Fibroblast of peridontal ligament (primary cell): ENCODE results near the gene KCNK18.
A peak's percentile ranks its signal among the peaks of the same experiment; 100 is the strongest.
"Not testable (repeated sequence)": the region's sequence is repeated elsewhere in the genome, so short reads cannot be mapped to it uniquely, and the experiment has no call there.

Source experiments
- DNase-seq: peaks from one replicate; pipeline ENCODE4 v3.0.0-alpha.2; 2010; ENCODE audit errors: extremely low read depth

The KCNK18 gene

DNA sequence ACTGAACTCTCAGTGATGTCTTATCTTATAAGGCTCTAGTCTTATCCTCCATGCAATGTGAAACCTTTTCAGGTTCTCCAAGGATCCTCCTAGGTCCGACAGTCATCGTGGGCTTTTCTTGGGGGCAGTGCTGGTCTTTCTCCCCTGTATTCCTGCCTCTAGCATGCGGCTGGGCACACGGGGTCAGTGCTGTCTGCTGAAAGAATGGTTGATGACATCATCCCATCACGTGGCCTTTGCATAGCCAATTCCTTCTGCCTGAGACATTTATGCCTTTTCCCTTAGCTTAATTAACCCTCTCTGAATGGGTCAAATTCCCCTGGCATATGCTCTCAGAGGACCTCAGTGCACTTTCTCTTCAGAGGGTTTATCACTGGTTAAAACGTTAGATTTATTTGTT, 27.0 kb upstream of the KCNK18 start:
- DNase-seq: no peak

DNA sequence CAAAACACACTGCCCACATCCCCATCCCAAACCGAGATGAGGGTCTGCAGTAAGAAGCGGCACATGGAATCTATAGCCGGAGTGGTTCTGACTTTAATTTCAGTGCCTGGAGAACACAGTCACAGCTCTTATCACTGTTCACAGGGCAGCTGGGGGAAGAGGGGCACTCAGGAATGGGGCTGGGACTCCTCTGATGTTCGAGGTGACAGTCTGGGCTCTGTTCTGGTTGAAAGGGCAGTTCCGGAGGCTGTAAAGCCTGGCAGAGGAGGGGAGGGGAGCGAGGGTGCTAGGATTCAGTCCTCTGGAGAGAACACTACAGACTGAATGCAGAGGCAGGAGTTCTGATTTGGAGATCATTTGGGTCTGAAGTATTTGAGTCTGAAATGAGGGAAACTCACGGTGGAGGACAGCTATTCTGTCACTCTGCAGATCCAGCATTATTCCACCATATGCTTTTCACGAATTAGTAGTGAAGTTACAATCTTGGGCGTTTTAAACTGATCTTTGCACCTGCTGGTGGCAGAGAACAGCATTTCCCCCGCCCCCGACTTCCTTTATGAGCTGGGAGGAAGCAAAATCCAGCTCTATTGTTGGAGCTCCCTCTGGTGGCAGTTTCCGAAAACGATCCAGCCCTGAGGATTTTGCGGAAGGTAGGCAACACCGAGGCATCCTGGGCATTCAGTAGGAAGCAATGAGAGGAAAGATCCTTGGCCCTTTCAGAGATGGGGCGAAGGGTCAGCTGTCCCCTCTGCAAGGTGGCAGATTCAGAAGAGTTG, 22.7 kb upstream of the KCNK18 start:
- DNase-seq: peak; percentile 73

DNA sequence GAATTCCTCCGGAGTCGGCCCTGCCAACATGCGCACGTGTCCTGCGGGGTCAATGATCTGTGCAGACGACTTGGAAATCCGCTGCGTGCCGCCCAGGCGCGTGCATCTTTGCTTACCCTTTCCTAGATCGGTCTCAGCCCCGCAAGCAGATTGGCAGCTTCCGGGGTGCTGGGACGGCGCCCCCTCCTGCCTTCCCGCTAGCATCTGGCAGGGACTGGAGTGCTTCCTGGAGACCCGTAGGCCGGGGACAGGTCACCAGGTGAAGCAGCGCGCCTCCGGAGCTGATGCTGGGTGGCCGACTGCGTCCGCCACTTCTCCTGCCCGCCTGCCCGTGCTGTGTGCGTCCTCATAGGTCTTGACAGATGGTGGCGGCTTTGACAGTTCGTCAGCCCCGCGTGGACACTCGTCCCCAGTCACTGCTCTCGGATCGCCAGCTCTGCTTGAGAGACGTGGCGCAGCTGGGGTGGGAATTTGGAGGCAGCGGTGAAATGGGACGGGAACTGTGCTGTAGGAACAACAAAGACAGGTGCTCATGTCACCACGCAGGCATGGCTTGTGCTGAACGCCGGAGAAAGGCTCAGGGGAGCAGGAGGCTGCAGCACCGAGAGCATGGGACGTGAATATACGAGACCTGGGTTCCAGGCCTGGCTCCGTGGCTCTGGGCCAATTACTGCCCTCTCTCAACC, 21.9 kb upstream of the KCNK18 start:
- no peak for DNase-seq

DNA sequence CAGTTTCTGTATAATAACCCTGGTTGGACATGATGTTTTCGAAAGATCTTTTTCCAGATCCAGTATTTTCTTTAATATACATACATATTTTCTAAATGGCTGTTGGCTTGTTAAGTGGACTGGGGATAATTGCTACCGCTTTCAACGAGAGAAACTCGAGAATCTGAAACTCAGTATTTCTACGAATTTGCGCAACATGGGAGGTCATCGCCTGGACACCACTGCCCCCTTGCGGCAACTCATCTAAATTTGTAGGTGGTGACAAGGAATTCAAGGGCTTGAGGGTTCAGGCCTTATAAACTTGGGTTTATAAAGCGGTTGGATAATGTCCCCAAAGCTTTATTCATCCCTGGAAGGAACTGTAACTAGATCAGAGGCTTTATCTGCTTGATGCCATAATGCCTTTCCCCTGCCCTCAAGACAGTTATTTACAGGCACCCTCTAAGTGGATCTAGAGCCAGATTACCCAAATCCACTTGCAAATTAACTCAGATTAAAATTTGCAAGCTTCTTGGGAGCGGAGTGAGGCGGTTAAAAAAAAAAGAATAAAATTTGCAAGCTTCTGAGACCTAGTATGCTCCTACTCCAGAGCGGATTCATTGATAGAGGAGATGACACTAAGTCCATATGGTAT, 21.3 kb upstream of the KCNK18 start:
- peak; percentile 82 for DNase-seq

DNA sequence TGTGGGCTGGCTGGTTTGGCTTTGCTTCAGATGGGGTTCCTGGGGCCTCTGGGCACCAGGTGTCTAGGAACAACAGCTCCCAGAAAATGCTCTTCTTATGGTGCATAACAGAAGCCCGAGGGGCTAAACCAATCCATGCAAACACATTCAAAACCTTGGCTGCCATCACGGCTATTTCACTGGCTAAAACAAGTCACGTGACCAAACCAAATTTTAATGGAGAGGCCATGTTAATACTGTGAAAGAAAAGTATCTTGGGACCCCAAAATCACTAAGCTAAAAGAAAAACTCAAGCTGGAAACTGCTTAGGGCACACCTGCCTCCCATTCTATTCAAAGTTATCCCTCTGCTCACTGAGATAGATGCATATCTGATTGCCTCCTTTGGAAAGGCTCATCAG, 19.1 kb upstream of the KCNK18 start:
- DNase-seq: no peak

DNA sequence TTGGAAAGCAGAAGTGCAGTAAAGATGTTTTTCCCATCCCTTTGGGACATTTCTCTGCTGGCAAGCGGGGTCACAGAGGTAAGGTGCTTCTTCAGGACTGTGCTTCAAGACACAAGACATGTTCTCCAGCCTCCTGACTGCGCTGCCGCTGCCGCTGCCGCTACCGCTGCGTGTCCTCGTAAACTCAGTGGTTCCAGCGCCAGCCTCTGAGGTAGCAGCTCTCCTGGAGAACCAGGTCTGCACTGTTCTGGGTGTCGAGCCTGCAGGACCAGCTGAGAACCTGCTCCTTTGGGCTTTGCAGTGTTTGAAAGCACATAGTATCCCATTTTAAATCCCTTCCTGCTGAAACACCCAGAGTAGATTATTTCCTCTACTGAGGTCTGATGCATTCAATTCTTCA, 13.0 kb upstream of the KCNK18 start:
- no peak for DNase-seq

DNA sequence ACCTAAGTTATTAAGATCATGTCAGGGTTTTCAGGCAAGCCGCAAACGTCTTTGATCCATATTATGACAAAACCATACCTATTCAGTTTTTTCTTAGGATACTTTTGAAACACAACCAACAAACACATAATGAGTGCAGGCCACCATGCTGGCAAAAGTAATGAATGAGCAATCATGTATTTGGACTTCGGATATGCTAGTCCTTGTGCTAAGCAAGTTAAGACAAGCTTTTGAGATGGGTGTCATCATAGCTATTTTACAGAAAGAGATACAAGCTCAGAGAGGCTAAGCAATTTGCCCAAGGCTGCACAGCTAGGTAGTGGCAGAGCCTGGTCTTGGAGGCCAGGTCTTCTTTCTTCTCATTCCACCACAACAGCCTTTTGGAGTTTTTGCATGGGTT, 12.5 kb upstream of the KCNK18 start:
- no peak for DNase-seq

DNA sequence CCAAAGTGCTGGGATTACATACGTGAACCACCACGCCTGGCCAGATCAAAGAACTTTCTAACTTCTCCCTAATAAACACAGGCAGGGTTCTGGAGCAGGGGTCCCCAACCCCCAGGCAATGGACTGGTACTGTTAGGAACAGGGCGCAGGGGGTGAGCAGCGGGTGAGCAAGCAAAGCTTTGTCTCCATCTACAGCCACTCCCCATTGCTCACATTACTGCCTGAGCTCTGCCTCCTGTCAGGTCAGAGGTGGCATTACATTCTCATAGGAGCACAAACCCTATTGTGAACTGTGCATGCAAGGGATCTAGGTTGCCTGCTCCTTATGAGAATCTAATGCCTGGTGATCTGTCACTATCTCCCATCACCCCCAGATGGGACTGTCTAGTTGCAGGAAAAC, 11.5 kb upstream of the KCNK18 start:
- not testable (repeated sequence) for DNase-seq

DNA sequence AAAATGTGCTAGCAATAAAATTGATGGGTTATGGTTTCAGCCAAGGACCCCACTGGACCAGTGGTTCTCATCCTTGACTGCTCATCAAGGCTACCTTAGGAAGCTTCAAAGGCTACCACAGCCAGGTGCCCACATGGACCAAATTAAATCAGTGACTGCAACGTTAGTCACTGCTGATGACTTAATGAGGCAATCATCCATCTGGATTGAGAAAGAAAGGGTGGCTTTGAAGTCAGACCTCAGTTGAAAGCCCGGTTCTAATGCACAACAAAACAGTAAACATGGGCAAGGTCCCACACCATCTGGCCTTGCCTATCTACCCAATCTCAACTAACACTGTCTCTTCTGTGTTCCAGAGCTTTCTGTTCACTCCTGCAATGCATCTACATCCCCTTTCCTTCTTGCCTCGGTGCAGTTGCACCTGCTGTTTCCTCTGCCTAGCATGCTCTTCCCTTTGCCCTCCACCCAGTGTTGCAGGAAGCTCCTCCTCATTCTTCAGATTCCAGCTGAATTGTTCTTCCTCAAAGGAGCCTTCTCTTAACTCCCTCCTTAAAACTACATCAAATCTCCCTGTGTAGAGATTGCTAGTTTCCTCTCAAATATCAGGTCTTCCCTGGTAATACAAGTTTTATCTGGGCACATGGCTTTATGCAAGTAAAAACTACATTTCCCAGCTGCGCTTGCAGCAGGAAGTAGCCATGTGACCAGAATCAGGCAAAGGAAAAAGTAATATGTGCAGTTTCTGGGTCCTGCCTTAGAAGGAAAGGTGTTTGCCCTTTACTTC, 10.3 kb upstream of the KCNK18 start:
- DNase-seq: no peak

DNA sequence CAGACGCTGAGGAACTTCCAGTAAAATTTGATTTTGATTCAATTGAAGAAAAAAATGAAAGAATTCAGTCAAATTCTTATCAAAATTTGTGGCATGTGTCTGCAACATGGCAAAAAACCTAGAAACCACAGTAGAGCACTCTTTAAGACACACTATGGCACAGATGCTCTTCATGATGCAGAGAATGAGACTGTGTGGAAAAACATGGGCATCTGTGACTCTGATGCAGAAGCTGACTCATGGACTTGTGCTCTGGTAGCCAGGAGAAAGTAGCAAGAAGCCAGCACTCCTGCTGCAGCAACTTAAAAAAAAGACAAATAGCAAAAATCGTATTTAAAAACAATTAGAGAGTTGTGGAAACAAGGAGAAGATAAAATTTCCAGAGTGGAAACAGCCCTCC, 8.9 kb upstream of the KCNK18 start:
- no peak for DNase-seq

DNA sequence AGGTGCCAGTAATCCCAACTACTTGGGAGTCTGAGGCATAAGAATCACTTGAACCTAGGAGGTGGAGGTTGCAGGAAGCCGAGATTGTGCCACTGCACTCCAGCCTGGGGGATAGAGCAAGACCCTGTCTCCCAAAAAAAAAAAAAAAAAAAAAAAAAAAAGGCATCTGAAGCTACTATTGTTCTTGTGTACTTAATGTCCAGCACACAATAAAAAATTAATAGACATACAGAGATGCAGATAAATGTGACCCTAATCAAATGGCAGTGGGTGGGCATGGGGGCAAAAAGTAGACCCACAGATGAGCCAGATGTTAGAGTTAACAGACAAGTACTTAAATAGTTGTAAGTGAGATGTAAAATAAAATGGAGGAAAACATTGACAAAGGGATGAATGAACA, 7.7 kb upstream of the KCNK18 start:
- DNase-seq: no peak

DNA sequence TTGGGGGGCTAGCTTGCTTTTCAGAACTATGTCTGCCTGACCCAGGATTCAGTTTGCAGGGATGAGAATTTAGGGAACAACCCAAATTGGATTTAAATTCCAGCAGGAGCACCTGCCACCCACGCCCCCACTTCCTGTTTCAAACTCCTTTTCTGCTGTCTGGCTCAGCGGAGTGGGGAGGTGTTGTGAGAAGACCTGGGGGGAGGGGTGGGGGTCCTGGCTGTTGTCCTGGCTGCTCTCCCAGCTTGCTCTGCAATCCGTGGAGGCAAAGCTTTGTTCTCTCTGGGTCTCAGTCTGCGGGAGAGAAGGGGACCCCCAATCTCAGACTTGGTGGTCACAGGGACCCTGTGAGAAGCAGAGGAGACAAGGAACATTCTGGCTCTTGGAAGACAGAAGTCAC, 799 bp downstream of the KCNK18 start:
- DNase-seq: no peak

DNA sequence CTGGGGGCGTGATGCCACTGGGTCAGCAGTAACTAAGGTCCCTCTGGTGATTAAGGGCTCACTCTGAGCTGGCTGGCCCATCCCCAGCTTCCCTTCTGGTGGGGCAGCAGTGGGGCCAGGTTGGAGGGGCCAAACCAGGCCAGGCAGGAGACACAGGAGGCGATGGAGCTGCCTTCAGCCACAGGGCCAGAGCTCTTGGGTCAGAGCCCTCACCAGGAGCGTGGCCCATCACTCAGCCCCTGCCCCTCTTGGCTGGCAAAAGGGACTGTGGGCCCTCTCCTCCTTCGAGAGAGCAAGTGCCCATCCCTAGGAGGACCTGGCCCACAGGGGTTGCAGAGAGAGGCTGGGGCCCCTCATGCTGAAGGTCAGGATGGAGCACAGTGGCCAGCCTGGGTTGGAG, 4.5 kb downstream of the KCNK18 start:
- no peak for DNase-seq

DNA sequence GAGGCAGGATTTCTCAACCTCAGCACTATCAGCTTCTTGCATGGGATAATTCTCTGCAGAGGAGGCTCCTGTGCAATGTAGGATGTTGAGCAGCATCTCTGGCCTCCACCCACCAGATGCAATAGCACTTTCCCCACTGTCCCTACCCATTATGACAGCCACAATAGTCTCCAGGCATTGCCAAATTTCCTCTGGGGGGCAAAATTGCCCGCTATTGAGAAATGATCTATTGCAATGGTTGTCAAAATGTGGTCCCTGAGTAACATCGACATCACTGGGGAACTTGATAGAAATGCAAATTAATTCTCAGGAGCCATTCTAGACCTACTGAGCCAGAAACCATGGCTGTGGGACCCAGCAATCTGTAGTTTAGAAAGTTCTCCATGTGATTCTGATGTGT, 7.0 kb downstream of the KCNK18 start:
- DNase-seq: no peak

DNA sequence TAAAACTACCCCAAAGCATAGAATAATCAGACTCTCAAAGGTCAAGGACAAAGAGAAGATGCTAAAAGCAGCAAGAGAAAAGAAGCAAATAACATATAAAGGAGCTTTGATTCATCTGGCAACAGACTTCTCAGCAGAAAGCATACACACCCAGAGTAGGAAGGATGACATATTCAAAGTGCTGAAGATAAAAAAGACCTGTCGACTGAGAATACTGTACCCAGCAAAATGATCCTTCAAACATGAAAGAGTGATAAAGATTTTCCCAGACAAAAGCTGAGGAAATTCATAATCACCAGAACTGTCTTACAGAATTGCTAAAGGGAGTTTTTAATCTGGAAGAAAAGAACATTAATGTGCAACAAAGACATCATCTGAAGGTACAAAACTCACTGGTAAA, 14.9 kb downstream of the KCNK18 start:
- no peak for DNase-seq

DNA sequence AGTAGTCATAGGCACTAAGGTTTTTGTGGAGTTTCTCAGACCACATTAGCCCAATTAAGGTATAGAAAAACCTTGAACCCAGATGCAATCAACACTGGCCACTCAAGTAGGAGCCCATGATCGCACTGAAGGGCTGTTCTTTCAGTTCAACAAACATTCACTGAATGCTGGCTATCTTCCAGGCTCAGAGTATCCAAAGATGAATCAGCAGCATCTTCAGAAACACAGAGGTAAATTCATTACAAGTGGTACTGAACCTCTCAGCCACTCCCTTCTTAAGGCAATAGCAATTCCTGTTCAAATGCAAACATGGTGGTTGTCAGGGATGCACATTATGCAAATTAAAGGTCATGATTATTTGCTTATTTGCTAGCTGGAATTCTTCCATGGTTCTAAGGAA, 17.1 kb downstream of the KCNK18 start:
- no peak for DNase-seq

DNA sequence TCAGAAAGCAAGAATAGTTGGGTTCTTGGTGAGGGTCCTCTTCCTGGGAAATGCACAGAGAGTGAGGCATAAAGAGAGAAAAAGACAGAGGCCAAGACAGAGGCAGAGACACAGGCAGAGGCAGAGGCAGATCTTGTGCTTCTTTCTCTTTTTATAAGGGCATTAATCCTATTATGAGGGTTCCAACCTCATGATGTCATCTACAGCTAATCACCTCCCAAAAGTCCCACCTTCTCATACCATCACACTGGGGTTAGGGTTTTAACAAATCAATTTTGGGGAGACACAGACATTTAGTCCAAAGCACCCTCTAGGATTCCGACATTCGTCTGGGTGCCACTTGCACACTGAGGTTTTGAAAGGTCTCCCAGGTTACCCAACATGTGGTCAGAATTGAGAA, 17.8 kb downstream of the KCNK18 start:
- no peak for DNase-seq

DNA sequence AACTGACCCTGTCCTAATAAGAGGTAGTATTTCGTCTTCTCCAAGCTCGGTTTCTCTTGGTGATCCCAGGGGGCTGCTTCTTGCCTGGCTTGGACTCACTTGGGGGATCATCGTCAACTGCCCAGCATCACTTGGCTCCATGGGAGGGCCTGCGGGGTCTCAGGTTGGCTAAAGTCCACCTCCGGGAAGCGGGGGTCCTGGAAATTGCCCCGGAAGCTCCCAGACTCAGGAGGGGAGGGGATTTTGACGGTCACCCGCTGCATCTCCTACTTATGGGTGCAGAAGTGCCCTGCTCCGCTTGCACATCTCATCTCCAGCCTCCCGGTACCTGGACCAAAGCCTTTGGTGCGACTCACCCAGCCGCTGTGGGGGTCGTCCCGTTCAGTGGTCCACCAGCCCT, 18.7 kb downstream of the KCNK18 start:
- DNase-seq: no peak

DNA sequence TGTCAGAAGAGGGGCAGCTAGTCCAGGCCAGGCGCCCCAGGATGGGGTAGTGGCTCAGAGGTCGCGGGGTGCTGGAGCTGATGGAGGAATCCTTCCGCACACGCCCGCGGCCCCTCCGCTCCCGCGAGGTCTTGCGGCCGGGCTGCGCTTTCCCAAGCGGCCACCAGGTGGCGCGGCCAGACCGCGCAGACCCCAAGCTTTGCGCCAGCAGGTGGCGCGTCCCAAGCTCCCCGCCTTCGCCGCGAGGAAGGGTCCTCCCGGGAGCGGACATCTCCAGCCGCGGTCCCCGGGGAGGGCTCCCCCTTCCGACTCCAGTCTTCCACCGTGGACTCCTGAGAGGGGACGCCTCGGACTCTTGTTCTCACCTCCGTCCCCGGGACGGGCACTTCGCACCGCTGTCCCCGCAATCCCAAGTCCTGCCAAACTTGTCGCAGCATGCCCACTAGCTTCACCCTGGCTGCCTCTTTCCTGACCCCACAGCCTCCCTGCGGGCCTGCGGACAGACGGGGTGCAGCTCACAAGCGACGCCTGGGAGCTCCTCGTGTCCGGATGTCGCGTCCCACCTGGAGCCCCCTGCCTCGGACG, 19.4 kb downstream of the KCNK18 start:
- peak; percentile 55 for DNase-seq

DNA sequence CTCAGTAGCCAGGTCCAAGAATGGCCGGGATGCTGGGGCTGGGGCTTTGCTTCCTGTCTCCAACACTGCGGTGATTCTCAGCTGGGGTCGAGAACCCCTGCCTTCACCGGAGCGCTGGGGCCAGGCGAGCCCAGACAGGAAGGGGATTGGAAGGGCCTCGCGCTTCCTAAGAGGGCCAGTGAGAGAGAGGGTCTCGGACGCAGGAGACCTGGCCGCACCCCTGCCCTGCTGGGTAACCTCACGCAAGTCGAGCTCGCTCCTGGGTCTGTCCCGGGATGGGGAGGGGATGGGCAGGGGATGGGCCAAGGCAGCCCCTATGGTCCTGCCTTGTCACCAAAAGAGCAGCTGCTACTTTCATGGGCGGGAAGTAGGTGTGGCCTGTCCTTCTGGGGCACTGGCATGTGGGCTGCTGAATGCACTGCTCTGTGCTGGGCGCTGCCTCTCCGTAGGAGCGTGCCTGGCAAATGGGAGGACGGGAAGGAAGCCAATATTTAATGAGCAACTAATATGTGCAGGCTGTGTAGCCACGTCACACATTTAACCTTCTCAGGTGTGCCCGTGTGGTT, 20.0 kb downstream of the KCNK18 start:
- no peak for DNase-seq

DNA sequence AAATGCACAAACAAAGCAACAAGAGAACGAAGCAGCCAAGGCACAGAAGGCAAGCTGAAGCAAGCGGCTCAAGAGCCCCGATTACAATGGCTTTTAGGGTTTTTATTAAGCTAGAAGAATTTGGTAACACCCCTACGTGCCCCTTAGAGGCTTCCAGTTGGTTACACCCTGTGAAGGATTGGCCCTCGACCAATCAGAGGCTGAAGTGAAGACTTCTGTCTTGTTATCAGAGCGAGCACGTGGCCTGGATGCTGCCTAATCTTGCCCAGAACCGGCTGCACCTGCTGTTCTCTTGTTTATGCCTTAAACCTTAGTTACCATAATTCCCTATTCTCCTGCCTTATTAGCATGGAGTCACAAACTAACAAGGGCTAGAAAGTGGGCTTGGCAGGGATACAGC, 21.4 kb downstream of the KCNK18 start:
- no peak for DNase-seq
